H1 (cell line): ENCODE data around the gene CRABP2. TPM values are rescaled to one million over a fixed set of nuclear protein-coding genes. Genes with fewer than 3 reads are reported as not detected.
A peak's percentile ranks its signal among the peaks of the same experiment; 100 is the strongest.

ENCODE experiments used
- CTCF ChIA-PET: fragments of 300-600 bp; sonication (Branson Sonifier 250); formaldehyde crosslinking; loops from one replicate; lab custom pipeline; 2021; ENCODE audit not compliant: partially characterized antibody; lab: Charles Lee
- POLR2A ChIA-PET: fragments of 300-600 bp; sonication (Branson Sonifier 250); formaldehyde crosslinking; loops from one replicate; lab custom pipeline; 2021; ENCODE audit warnings: inconsistent platforms; ENCODE audit not compliant: partially characterized antibody; lab: Charles Lee
- DNase-seq, 2 experiments: peaks; one replicate each; pipeline versions ENCODE4 v3.0.0 to v3.0.0-alpha.2; 2010 to 2022; ENCODE audit warnings: low spot score in 2 of 2, low read depth in 1 of 2, mixed read lengths in 1 of 2
- FAIRE-seq: peaks from 2 replicates; lab custom pipeline; 2011; peaks lifted over from hg19 to GRCh38; lab: Jason Lieb, UNC
- H2AFZ ChIP-seq: 2 replicates; pipeline ENCODE4 v1.8.1; 2012; ENCODE audit warnings: low read length, inconsistent platforms
- H2AK5ac ChIP-seq: 2 replicates; pipeline ENCODE4 v1.6.1; 2013; ENCODE audit warnings: low read depth, low read length
- H2BK120ac ChIP-seq: replicated peaks from 2 replicates; pipeline ENCODE3; 2013; ENCODE audit warnings: low read depth, low read length, inconsistent platforms
- H2BK12ac ChIP-seq: 2 replicates; pipeline ENCODE4 v1.6.1; 2013; ENCODE audit warnings: low read depth, low read length
- H2BK15ac ChIP-seq: 2 replicates; pipeline ENCODE4 v1.6.1; 2013; ENCODE audit warnings: low read length
- H2BK20ac ChIP-seq: 2 replicates; pipeline ENCODE4 v1.6.1; 2013; ENCODE audit warnings: low read length
- H2BK5ac ChIP-seq: 2 replicates; pipeline ENCODE4 v1.6.1; 2013; ENCODE audit warnings: low read depth, low read length
- H3K14ac ChIP-seq: 2 replicates; pipeline ENCODE4 v1.6.1; 2013; ENCODE audit warnings: inconsistent platforms; ENCODE audit not compliant: insufficient read length
- H3K18ac ChIP-seq: 2 replicates; pipeline ENCODE4 v1.6.1; 2013; ENCODE audit warnings: low read length; ENCODE audit errors: extremely low read depth
- H3K23ac ChIP-seq: 2 replicates; pipeline ENCODE4 v1.6.1; 2013; ENCODE audit warnings: inconsistent platforms; ENCODE audit not compliant: insufficient read length
- H3K23me2 ChIP-seq: 2 replicates; pipeline ENCODE4 v1.6.1; 2013; ENCODE audit warnings: low read depth, low read length
- H3K27ac ChIP-seq: 2 replicates; pipeline ENCODE4 v1.6.1; 2011; ENCODE audit warnings: low read depth, low read length, inconsistent platforms
- H3K27me3 ChIP-seq, 4 experiments: replicated peaks in 1 of 4; 1 replicate in 1 of 4; 2 replicates in 3 of 4; pipeline versions ENCODE4 v1.6.1 to v1.8.1; 2011 to 2013; ENCODE audit warnings: low read length in 3 of 4, mild to moderate bottlenecking in 3 of 4, inconsistent platforms in 2 of 4, mixed read lengths in 2 of 4, moderate library complexity in 1 of 4; ENCODE audit not compliant: control insufficient read depth in 3 of 4, insufficient read depth in 3 of 4; ENCODE audit errors: extremely low read depth in 1 of 4
- H3K36me3 ChIP-seq, 4 experiments: 2 replicates each; pipeline versions ENCODE4 v1.6.1 to v1.8.1; 2011 to 2013; ENCODE audit warnings: mild to moderate bottlenecking in 4 of 4, low read length in 3 of 4, moderate library complexity in 2 of 4, control low read depth in 1 of 4, inconsistent platforms in 1 of 4; ENCODE audit not compliant: insufficient read depth in 4 of 4, control insufficient read depth in 2 of 4
- H3K4ac ChIP-seq: replicated peaks from 2 replicates; pipeline ENCODE3; 2013; ENCODE audit warnings: low read length, low read depth, mixed read lengths, inconsistent platforms; ENCODE audit not compliant: insufficient read length
- H3K4me1 ChIP-seq, 4 experiments: replicated peaks in 1 of 4; 1 replicate in 1 of 4; 2 replicates in 3 of 4; pipeline versions ENCODE4 v1.6.1 to v1.8.1; 2011 to 2013; ENCODE audit warnings: low read length in 3 of 4, inconsistent platforms in 2 of 4, mixed read lengths in 1 of 4; ENCODE audit not compliant: insufficient read depth in 4 of 4, control insufficient read depth in 3 of 4
- H3K4me2 ChIP-seq, 2 experiments: 2 replicates each; pipeline versions ENCODE4 v1.6.1 to v1.8.1; 2011 to 2013; ENCODE audit warnings: low read depth in 2 of 2, low read length in 2 of 2, control low read depth in 1 of 2, inconsistent platforms in 1 of 2, mild to moderate bottlenecking in 1 of 2; ENCODE audit not compliant: insufficient read depth in 1 of 2
- H3K4me3 ChIP-seq, 4 experiments: fragments of 200-600, 300-600 bp in 1 of 4; sonication (generic), shearing (Covaris generic), sonication (Bioruptor Twin) in 1 of 4; 2 replicates each; pipeline versions ENCODE4 v1.5.1 to v1.8.1; 2011 to 2016; ENCODE audit warnings: low read length in 4 of 4, low read depth in 3 of 4, control low read depth in 2 of 4, inconsistent platforms in 2 of 4, mild to moderate bottlenecking in 2 of 4, mixed read lengths in 1 of 4, moderate library complexity in 1 of 4; ENCODE audit not compliant: insufficient read depth in 2 of 4; ENCODE audit errors: extremely low read depth in 1 of 4
- H3K56ac ChIP-seq: replicated peaks from 2 replicates; pipeline ENCODE3; 2013; ENCODE audit warnings: low read depth, mild to moderate bottlenecking, mixed read lengths, low read length, inconsistent platforms; ENCODE audit not compliant: insufficient read length
- H3K79me1 ChIP-seq: 2 replicates; pipeline ENCODE4 v1.6.1; 2013; ENCODE audit warnings: low read depth, low read length, control low read depth
- H3K79me2 ChIP-seq, 2 experiments: 2 replicates each; pipeline versions ENCODE4 v1.6.1 to v1.8.1; 2012 to 2013; ENCODE audit warnings: low read length in 2 of 2, mild to moderate bottlenecking in 2 of 2, inconsistent platforms in 1 of 2; ENCODE audit not compliant: insufficient read depth in 2 of 2, control insufficient read depth in 1 of 2
- H3K9ac ChIP-seq, 4 experiments: replicated peaks in 1 of 4; 1 replicate in 1 of 4; 2 replicates in 3 of 4; pipeline versions ENCODE4 v1.6.1 to v1.8.1; 2011 to 2013; ENCODE audit warnings: low read depth in 3 of 4, low read length in 3 of 4, control low read depth in 2 of 4, mild to moderate bottlenecking in 2 of 4, moderate library complexity in 2 of 4, inconsistent platforms in 1 of 4; ENCODE audit errors: extremely low read depth in 1 of 4
- H3K9me3 ChIP-seq, 2 experiments: 2 replicates each; pipeline versions ENCODE4 v1.6.1 to v1.8.1; 2012 to 2013; ENCODE audit warnings: mild to moderate bottlenecking in 2 of 2, moderate library complexity in 2 of 2, control low read depth in 1 of 2, inconsistent platforms in 1 of 2, low read depth in 1 of 2, low read length in 1 of 2, mixed read lengths in 1 of 2; ENCODE audit not compliant: insufficient read depth in 2 of 2
- H4K20me1 ChIP-seq, 2 experiments: replicated peaks in 1 of 2; 2 replicates each; pipeline versions ENCODE3 to v1.8.1; 2011 to 2013; ENCODE audit warnings: inconsistent platforms in 2 of 2, low read length in 2 of 2, mild to moderate bottlenecking in 1 of 2; ENCODE audit not compliant: insufficient read depth in 2 of 2, control insufficient read depth in 1 of 2
- H4K5ac ChIP-seq: 2 replicates; pipeline ENCODE4 v1.6.1; 2013; ENCODE audit warnings: low read length, low read depth, mixed read lengths, inconsistent platforms; ENCODE audit not compliant: insufficient read length
- H4K8ac ChIP-seq: 2 replicates; pipeline ENCODE4 v1.8.0; 2013; ENCODE audit warnings: mild to moderate bottlenecking, moderate library complexity, low read length, inconsistent platforms; ENCODE audit not compliant: insufficient read depth; ENCODE audit errors: extremely low read depth
- H4K91ac ChIP-seq: replicated peaks from 2 replicates; pipeline ENCODE3; 2013; ENCODE audit warnings: low read length, mixed read lengths, inconsistent platforms; ENCODE audit not compliant: insufficient read length
- BACH1 ChIP-seq: IDR thresholded peaks from 2 replicates; pipeline ENCODE4 v1.6.1; 2012; ENCODE audit warnings: low read length, improper control_type of control experiment
- KDM5A ChIP-seq: fragments of 200-600 bp; IDR thresholded peaks from 2 replicates; pipeline ENCODE4 v1.7.1; 2012; ENCODE audit warnings: mild to moderate bottlenecking, low read length, inconsistent platforms, mixed read lengths
- NANOG ChIP-seq: IDR thresholded peaks from 2 replicates; pipeline ENCODE4 v1.6.1; 2011; ENCODE audit warnings: low read length, low read depth, mild to moderate bottlenecking, inconsistent platforms; ENCODE audit not compliant: insufficient read depth, poor library complexity, severe bottlenecking
- PHF8 ChIP-seq: fragments of 200-600 bp; sonication (generic); conservative IDR thresholded peaks from 2 replicates; pipeline ENCODE4 v1.7.1; 2012; ENCODE audit warnings: low read depth, mild to moderate bottlenecking, inconsistent platforms, low read length, moderate library complexity
- POLR2A ChIP-seq, 2 experiments: IDR thresholded peaks; 1 replicate in 1 of 2; 2 replicates in 1 of 2; pipeline ENCODE4 v1.6.1; 2011; ENCODE audit warnings: low read depth in 2 of 2, low read length in 2 of 2, mild to moderate bottlenecking in 2 of 2; ENCODE audit errors: control extremely low read depth in 1 of 2
- POLR2AphosphoS5 ChIP-seq: IDR thresholded peaks from 2 replicates; pipeline ENCODE4 v1.6.1; 2011; ENCODE audit warnings: low read depth, low read length
- RBBP5 ChIP-seq: IDR thresholded peaks from 2 replicates; pipeline ENCODE4 v1.7.1; 2012; ENCODE audit warnings: low read depth, mild to moderate bottlenecking, inconsistent platforms, low read length, moderate library complexity, borderline replicate concordance
- RFX5 ChIP-seq: IDR thresholded peaks from 2 replicates; pipeline ENCODE4 v1.6.1; 2011; ENCODE audit warnings: low read depth, low read length, improper control_type of control experiment, borderline replicate concordance
- SAP30 ChIP-seq: fragments of 300-600 bp; sonication (generic); IDR thresholded peaks from 2 replicates; pipeline ENCODE4 v1.7.1; 2012; ENCODE audit warnings: low read length, moderate library complexity, mild to moderate bottlenecking, inconsistent platforms; ENCODE audit not compliant: insufficient read depth, insufficient replicate concordance
- SIN3A ChIP-seq, 2 experiments: IDR thresholded peaks in 1 of 2; conservative IDR thresholded peaks in 1 of 2; 2 replicates each; pipeline ENCODE4 v1.6.1; 2011 to 2012; ENCODE audit warnings: low read length in 2 of 2, improper control_type of control experiment in 1 of 2, low read depth in 1 of 2, mild to moderate bottlenecking in 1 of 2
- SIRT6 ChIP-seq: IDR thresholded peaks from one replicate; pipeline ENCODE4 v1.7.1; 2012; ENCODE audit warnings: low read length, inconsistent platforms
- TAF7 ChIP-seq: optimal IDR thresholded peaks from 2 replicates; pipeline ENCODE3; 2011; ENCODE audit warnings: low read depth, mild to moderate bottlenecking, inconsistent platforms, low read length, moderate library complexity, borderline replicate concordance
- WGBS, 2 experiments: shearing (Covaris generic) in 1 of 2; methylation state at CpG; one replicate each; pipeline versions ENCODE4 v1.1.6 to v1.1.7; 2013 to 2015; ENCODE audit warnings: low lambda C conversion rate in 2 of 2, mixed read lengths in 2 of 2, inconsistent platforms in 1 of 2, low coverage in 1 of 2, missing lambda C conversion rate in 1 of 2; ENCODE audit not compliant: insufficient replicate concordance in 2 of 2, insufficient coverage in 1 of 2, insufficient read length in 1 of 2; ENCODE audit errors: extremely low coverage in 1 of 2, missing lambda C conversion rate in 1 of 2; 5-methylcytosine and 5-hydroxymethylcytosine counted together
- polyA plus RNA-seq, 7 experiments: library from polyadenylated mRNA; depleted of rRNA in 3 of 7; stranded (reverse) in 5 of 7; unstranded in 2 of 7; fragments of >200 nt in 5 of 7; fragments of 200-250 nt in 2 of 7; gene quantifications; 1 replicate in 5 of 7; 2 replicates in 1 of 7; 4 replicates in 1 of 7; pipeline versions ENCODE4 v1.2.1 to v1.2.3, GENCODE V29; 2011 to 2013; ENCODE audit warnings: missing spikeins in 2 of 7, mixed read lengths in 2 of 7
- total RNA-seq: library from RNA; stranded (reverse); fragmentation: NEBNext Ultra II Directional; extraction: Animal tissue kit (Norgen Biotek cat#: 25700); gene quantifications from 2 replicates; pipeline ENCODE4 v1.2.1, GENCODE V29; 2021

Gene CRABP2
- total and polyA plus RNA-seq, 2 of the 8 experiments (the other 6 are each of a cell fraction or from before 2014, with no cell fraction given) = 69.2 to 119 TPM

- CTCF ChIA-PET = interaction anchor here (0.7 to 66.0 kb wide), 12 partner anchors 9 to 267 kb away, joined by 3 to 4284 read pairs (median 4); partner anchors contain the start of genes BCAN, CRABP2, HAPLN2 and ISG20L2
- DNase-seq (no peak), FAIRE-seq (no peak)
- Histone ChIP-seq H3K27ac (no peak overlapping the region), H2BK120ac (no peak overlapping the region), H4K5ac (no peak overlapping the region), H3K56ac (no peak overlapping the region), H3K36me3 (no peaks in the 10 kb centered on the region), H3K4me3 (no peak overlapping the region), H3K9me3 (no peaks in the 10 kb centered on the region), H2BK5ac (no peak overlapping the region), H3K4ac (no peak overlapping the region), H3K79me2 (no peaks in the 10 kb centered on the region), H3K9ac (no peak overlapping the region), H3K27me3 (peaks cover 2 to 49% (median 34%) of the 10 kb centered on the region in 4 experiments), H2BK20ac (no peak overlapping the region), H3K4me1 (peaks cover 18 to 37% (median 32%) of the 10 kb centered on the region in 4 experiments), H3K23me2 (peaks cover 11% of the 10 kb centered on the region), H3K23ac (no peak overlapping the region), H4K20me1 (no peaks in the 10 kb centered on the region), H4K8ac (no peak overlapping the region; the same call in 1 of the 2 replicates), H2AFZ (no peak overlapping the region), H3K18ac (no peak overlapping the region), H2BK15ac (no peak overlapping the region), H4K91ac (no peak overlapping the region), H2BK12ac (peak overlapping the region; percentile 52; the same call in 1 of the 2 replicates), H3K4me2 (no peak overlapping the region), H2AK5ac (no peak overlapping the region), H3K79me1 (no peaks in the 10 kb centered on the region), H3K14ac (no peak overlapping the region)
- 91% methylated on average over 14 of the region's 14 CpGs; no CpG with 5 or more reads in 1 of the 2 experiments for WGBS, 2 experiments
- POLR2A ChIA-PET = interaction anchor here (2.1 to 12.0 kb wide), 5 partner anchors 10 to 47 kb away, joined by 7 to 419 read pairs (median 10); partner anchors contain the start of genes CRABP2 and NES
- TF ChIP-seq RFX5 (no peak), SIN3A (conservative IDR thresholded peaks at IDR 0.05 in 1 of 2, IDR thresholded peaks at IDR 0.05 in 1 of 2; ENCODE audit: low read depth in 1 of 2, low read length in 2 of 2) (no peak), NANOG (no peak), TAF7 (no peak), KDM5A (no peak), SIRT6 (no peak), POLR2AphosphoS5 (no peak), BACH1 (no peak), SAP30 (no peak), PHF8 (no peak), RBBP5 (no peak), POLR2A (IDR thresholded peaks at IDR 0.05; ENCODE audit: control extremely low read depth in 1 of 2, low read depth in 2 of 2, low read length in 2 of 2) (no peak)
Measured at GRCh38 chr1:156658496-156658895, 46.9 kb downstream of the CRABP2 start.
